ENCODE data around the gene SEC61A1.

The SEC61A1 gene

DNA sequence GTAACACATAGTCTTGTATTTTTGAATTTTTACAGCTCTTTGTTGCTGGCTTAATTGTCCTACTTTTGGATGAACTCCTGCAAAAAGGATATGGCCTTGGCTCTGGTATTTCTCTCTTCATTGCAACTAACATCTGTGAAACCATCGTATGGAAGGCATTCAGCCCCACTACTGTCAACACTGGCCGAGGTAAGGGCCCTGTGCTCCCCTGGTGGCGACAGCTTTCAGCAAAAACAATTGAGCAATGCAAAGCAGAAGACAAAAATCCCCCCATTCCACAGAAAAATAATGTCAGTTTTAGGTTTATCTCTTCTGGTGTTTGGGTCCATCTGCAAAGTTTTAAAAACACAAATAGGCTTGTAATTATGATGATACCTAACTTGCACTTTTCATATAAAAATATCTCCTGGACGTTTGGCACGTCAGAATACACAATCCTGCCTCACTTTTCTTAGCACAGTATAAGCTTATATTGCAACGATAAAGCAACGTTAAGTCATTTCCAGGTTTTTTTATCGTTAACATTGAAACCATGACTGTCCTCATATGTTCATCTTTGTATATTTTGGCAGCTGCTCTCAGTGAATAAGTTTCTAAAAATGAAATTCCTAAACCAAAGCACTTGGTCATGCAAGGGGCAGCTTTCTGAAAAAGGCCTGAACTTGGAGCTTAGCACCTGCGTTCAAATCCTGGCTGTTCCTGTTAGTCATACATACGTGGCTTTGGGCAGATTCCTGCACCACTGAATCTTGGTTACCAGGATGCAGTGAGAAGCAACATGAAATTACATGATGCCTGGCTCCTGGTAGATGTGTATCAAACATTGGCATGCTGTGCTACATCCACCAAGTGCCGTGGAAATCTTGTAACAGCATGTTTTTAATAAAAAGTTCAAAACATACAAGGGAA is 8.5 kb downstream of the SEC61A1 start:
- no peak for DNase-seq

DNA sequence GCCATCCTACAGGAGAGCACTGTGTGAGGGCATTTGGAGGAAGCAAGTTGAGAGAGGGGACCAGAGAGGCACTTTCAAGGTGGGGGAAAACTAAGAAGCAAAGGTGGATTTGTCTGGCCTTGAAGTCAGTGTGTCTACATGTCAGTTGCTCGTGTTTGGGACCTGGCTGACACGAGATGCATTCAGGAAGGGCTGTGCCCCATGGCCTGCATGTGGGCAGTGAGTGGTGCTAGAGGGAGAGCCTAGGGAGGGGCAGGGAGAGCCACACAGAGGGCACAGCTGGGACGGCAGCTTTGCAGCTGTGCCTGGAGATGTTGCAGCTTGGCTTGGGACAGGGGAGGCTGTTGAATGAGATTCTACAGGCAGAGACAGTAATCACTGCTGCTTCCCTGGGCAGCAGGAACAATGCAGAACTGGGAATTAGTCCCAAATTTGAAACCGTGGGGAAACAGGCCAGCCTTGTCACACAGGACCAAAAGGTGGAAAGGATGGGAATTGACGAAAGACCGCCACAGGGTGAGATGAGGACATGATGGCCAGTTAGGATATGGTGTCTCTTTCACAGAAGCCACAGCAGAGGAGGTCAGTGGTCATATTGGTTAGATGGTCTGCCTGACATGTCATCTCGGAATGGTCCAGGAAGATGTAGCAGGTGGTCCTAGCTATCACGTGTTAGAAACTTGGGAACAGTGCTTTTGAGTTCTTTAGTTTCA is 10.0 kb downstream of the SEC61A1 start:
- DNase-seq: no peak

DNA sequence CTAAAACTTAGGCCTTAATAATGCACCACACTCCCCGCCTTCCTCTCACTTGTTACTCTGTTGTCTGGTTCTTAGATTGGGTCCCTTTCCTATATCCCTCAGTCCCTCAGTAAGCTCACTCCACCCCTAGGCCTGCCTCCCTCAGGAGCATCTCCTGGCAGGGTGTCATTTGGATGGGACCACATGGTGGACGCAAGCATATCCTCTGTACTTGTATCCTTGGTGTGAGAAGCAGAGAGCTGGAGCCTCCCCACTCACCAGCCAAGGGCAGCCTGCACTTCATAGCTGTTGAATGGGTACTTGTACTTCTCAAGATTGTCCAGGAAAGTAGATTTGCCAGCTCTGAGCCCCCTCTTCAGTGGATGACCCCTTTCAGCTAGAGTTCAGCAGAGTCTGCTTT is 11.6 kb downstream of the SEC61A1 start:
- no peak for DNase-seq

DNA sequence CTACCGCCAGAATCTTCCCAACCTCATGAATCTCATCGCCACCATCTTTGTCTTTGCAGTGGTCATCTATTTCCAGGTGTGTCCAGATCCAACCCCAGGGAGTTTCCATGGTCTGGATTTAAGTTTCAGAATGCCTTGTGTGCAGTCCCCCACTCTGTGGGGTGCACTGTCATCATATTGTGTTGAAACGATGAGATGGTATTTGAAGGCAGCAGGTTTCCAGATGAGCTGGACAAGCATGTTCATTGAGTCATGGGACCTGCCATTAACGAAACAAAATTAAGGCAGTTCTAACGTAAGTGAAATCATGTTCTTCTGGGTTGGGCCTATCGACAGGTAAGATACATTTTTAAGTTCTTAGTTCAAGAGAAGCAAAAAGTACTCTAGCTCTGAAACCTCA is 12.7 kb downstream of the SEC61A1 start:
- no peak for DNase-seq

DNA sequence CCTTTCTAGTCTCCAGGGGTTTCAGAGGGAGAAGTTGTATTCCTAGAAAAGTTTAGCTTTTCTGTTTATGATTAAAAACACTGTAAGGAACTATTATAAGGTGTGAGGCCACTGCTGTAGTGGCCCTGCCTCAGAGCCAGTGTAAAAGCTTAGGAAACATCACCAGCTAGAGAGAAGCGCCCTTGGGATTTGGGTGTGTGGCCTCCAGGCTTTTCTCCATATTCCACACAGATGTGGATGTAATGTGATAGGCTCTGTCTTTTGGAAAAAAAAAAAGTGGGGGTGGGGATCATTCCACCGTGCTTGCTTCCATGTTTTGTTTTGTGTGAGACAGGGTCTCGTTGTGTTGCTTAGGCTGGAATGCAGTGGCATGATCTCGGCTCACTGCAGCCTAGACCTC is 13.9 kb downstream of the SEC61A1 start:
- no peak for DNase-seq

DNA sequence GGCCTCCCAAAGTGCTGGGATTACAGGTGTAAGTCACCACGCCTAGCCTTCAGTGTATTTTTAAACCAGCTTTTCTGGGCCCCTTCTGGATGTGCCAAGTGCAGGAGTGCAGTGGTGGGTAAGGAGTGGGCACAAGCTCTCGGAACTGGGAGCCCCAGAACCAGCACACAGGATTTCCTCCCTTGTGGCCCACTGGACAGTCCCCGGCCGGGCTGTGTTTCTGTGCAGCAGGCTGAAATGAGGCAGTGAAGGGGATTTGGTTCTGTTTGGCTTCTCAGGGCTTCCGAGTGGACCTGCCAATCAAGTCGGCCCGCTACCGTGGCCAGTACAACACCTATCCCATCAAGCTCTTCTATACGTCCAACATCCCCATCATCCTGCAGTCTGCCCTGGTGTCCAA is 14.4 kb downstream of the SEC61A1 start:
- DNase-seq: no peak

DNA sequence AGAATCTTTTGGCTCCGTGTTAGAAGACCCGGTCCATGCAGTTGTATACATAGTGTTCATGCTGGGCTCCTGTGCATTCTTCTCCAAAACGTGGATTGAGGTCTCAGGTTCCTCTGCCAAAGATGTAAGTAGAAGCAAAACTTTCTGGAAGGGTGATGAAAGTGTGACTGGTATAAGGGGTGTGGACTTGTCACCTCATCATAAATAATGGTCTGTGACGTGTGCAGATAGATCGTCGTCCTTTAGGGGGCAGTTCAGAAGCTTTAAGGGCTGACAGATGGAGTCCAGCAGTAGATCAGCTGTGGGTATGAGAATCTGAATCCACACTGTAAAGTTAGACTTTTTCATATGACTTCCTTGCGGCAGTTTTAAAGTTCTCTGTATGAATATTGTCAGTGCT is 15.3 kb downstream of the SEC61A1 start:
- DNase-seq: no peak

DNA sequence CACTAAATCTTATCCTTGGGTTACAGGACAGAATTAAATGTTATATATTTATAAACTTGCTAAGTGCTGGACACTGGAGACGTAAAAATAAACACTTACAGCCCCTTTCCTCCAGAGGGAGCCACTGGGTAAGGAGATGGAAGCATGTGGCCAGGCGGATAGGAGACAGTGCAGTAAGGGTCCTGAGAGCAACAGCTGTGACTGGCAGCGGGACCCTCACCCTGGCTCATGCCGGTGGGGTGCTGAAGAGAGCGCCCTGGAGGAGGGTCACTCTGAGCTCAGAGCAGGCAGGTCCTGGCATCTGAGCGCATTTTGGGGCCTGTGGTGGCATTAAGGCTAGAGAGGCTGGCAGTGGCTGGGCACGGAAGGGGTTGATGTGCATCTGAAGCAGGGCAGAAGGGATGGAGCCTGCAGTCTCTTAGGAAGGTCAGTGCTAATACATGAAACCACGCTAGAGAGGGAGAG is 16.0 kb downstream of the SEC61A1 start:
- no peak for DNase-seq

DNA sequence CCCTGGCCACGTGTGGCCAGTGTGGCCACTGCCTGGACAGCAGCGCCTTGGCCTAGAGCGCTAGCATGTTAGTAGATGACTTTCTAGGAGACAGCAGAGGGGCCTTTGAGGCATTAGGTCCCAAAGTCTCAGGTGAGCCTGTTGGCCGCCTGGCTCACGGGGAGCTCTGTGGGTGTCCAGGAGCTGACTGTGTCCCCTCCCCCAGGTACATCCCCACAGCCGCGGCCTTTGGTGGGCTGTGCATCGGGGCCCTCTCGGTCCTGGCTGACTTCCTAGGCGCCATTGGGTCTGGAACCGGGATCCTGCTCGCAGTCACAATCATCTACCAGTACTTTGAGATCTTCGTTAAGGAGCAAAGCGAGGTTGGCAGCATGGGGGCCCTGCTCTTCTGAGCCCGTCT is 17.0 kb downstream of the SEC61A1 start:
- DNase-seq: no peak

DNA sequence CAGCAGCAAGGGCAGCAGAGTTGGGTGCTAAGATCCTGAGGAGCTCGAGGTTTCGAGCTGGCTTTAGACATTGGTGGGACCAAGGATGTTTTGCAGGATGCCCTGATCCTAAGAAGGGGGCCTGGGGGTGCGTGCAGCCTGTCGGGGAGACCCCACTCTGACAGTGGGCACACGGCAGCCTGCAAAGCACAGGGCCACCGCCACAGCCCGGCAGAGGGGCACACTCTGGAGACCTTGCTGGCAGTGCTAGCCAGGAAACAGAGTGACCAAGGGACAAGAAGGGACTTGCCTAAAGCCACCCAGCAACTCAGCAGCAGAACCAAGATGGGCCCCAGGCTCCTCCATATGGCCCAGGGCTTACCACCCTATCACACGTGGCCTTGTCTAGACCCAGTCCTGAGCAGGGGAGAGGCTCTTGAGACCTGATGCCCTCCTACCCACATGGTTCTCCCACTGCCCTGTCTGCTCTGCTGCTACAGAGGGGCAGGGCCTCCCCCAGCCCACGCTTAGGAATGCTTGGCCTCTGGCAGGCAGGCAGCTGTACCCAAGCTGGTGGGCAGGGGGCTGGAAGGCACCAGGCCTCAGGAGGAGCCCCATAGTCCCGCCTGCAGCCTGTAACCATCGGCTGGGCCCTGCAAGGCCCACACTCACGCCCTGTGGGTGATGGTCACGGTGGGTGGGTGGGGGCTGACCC is 18.8 kb downstream of the SEC61A1 start:
- no peak for DNase-seq

DNA sequence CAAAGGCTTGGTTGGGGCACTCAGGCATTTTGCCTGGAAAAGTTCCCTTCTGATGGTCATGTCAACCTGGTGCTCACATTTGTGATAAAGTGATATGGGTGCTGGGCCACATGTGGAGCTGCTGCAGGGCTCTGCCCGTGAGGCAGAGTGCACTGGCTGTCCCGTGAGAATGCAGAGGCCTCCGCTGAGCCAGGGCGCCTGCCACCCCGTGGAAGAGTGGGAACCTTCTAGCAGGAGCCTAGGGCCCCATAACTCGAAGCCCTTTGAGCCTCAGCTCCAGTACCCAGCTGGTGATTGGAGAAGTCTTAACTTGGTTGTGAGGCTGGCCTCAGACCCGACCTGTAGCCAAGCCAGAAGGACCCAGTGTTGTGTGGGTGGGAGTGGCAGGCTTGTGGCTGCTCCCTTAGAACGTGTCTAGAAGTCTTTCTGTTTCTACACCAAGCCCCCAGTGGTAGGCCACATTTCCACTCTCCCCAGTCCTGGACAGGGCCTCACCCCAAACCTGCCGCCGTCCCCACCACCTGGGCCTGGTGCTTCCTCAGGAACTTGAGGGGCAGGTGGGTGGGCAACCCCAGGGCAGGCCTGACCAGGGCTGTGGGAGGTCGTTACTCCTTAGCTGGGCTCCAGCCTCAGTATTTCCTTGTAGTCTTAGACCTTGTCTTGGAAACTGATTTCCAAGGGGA is 19.7 kb downstream of the SEC61A1 start:
- no peak for DNase-seq

DNA sequence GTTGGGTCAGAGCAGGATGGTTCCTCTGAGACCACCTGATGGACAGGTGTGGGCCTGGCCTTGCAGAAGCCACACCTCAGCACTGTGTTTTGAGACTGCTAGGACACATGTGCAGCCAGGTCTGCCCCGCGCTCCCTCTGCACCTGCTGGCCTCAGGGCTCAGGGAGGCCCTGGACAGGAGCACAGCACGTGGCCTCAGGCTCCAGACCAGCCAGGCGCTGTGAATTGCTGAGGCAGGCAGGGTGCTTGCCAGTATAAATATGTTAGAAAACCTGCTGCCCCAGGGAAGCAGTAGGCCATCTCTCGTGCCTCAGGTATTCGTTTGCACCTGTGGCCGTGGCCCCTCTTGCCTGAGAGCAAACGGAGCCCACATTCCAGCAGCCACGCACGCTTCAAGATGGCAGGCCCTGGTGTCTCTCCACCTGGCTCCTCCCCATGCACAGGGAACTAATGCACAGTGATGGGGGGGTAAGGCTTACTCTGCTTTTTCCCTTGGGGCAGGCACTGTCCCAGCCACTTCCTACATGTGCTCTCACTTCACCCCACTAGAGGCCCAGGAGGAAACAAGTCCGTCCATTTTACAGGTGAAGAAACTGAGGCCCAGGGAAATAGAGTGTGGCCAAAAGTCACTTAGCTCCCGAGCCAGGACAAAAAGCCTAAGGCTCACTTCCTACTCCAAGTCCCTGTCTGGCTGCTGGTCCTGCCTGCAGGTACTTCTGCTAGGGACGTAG is 20.4 kb downstream of the SEC61A1 start:
- DNase-seq: no peak

DNA sequence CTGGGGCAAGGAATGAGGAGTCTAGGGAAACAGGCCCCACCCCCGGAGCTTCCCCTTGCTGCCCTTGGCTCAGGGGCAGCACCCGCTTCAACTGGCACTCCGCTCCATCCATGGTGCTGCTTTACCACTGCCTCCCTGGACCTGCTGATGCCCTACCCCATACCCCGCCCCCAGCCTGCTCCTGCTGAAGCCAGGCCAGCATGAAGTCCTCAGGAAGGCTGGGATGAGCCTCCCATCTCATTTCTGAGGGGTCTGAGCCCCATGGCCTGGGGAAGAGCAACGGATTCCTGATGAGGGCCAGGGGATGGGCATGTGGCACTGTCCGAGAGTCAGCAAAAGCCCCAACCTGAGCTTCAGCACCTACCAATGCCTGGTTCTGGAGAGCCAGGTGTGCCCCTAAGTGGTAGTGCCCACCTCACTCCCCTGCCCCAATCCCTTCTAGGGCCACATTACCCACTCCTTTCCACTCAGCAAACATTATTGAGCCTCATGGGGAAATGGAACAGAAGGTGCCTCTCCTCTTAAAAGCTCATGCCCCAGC is 21.0 kb downstream of the SEC61A1 start:
- no peak for DNase-seq

DNA sequence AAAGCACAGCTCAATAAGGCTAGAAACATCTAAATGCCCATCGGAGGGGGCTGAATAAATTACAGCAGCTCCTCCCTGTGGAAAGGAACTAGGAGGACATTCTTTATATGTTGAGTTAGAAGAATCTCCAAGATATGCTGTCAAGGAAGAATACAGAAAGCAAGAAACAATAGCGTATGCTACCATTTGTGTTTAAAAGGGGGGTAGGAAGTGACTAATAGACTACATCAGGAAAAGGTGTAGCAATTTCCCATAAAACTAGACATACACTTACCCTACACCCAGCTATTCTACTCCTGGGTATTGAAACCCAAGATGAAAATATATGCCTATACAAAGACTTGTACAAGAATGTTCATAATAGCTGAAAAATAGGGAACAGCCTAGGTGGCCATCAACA is 21.6 kb downstream of the SEC61A1 start:
- no peak for DNase-seq

DNA sequence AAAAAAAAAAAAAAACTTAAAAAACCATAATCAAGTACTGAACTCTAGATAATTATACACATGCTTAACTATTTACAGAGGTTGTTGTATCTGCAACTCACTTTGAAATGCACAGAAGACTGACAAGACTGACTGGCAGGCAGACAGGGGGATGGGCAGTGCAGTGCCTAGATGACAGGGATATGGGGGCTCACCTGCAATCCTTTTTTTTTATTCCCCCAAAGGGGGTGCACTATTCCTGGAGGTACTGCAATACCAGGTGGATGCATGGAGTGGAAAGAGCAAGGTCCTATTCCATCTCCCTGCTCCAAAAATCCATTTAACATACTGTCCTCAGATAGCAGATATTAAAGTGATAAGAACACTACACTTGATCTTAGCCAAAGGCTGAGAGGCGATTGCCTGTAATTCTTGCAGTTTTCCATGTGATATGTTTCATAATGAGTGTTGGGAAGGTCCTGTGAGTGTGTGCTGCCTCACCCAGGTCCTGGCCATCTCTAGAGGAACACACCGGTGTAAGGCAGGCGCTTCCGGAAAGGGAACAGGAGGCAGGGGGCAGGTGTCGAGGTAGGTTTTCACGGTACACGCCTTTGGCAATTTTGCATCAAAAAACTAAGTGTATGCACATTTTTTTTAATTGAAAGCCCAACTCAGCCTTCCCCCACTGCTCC is 22.7 kb downstream of the SEC61A1 start:
- DNase-seq: no peak

DNA sequence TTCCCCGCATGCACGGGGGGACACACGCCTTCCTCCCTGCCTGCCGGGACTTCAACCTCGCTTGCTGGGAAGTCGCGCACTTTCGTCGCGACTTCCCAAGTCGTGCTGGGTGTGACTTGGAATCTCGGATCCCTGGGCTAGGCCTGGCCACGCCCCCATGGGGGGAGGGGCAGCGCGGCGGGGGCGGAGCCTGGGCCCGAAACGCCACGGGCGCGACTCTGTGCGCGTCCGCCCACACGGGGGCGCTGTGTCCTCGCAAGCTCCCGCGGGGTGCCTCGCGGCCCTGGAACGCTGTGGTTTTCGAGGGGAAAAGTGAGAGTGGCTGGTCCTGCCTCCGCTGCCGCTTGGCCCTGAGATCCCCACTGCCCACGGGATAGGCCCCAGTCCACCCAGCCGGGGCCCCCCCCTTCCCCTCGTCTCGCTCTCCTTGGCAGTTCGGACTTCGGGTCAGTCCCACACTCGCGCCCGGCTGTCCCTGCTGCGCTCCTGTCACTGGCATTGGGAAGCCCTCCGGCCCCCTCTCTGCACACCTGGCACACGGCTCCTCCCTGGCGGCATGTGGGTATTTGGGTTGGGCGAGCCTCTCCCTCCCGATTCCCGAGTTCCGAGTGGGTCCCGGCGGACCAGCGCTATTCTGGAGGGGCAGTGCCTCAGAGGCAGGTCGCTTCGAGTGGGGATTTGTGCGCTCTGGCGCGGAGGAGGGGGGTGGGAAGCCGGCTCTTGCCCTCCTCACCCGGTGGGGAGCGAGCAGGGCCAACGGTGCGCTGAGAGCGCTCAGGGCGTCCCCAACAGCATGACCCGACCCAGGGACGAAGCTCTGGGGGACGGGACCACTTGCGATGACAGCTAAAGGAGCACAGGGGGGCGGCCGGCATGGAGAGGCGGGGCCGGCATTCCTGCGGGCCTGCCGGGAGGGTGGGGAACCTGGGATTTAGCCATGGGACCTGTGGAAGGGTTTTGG is 23.6 kb downstream of the SEC61A1 start:
- DNase-seq: peak; percentile 83

DNA sequence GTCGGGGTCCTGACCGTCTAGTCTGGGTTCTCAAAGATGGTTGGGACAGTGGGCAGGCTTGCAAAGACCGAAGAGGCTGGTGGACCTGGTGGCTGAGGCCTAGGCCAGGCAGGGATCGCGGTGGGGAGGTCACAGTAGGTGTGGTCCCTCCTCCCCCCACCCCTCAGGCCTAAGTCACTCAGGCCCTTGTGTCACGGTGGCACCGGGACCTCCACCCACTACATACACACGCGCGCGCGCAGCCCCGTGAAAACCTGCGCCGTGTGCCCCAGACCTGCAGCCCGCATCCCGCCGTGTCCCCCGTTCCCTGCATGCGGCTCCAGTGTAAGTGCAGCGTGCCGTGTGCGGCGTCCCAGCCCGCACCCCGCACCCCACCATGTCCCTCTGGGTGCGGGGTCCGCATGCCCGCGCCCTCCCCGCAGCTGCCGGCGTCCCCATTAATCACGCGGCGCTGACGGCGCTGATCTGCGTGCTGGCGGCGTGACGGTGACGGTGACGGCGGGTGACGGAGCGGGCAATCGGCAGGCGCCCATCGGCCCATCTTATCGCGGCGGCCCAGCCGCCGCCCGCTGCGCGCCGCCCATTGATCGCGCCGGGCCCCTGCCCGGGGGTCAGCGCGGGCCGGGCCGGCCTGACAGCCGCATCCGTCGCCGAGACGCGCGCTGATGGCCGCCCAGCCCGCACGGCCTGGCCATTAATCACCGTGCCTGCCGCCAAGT is 24.4 kb downstream of the SEC61A1 start:
- peak; percentile 60 for DNase-seq

DNA sequence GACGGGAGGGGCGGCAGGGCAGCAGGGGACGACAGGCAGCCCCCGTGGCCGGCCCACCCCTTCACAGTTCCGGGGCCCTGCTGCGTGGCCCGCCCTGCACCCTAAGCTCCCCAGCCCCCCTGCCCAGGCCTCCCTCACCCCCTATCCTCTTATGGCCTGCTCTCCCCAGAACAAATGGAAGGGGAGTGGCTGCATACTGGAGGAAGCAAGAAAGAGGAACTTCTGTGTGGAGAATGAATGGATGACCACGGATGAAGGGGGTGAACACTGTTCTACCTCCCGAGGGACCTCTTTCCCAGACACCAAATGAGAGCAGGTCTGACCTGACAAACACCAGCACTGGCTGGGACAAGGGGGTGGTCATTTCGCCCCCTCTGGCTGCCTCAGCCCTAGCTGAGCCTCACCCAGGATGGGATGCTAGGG is 25.0 kb downstream of the SEC61A1 start:
- DNase-seq: no peak

DNA sequence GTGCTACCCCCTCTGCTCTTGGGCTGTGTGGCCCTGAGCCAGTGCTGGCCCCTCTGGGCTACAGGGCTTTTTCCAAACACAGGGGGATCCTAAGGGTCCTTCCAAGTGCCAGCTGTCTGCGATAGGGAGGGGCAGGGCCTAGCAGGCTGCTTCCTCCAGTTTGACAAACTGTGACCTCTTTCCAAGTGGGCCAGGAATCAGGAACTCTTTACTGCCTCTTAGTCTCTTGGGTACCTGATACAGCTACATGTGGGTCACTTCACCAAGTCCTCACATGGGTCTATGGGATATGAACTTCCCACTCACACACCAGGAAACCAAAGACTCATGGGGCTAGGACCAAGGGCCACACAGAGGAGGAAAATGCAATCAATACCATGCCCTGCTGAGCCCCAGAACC is 25.4 kb downstream of the SEC61A1 start:
- no peak for DNase-seq

Measured in activated naive CD4-positive, alpha-beta T cell treated with anti-CD3 and anti-CD28 coated beads, Interleukin-2, amount 50 U/mL, for 16 hours (primary cell).